NCI-H524 treated with DMSO at 0.1 percent for 48 hours (cell line): ENCODE results near the gene MORC3.
"Not testable (repeated sequence)": the region's sequence is repeated elsewhere in the genome, so short reads cannot be mapped to it uniquely, and the experiment has no call there.

Experiments used
- DNase-seq: peaks from one replicate; lab custom pipeline; 2025; lab: John Stamatoyannopoulos, UW

The MORC3 gene

GRCh38 chr21:36325373-36326010 is 5.5 kb downstream of the MORC3 start:
- no peak for DNase-seq

GRCh38 chr21:36330904-36331303 is 10.9 kb downstream of the MORC3 start:
- DNase-seq, result no peak

- no peak for DNase-seq
Observed at GRCh38 chr21:36337099-36337509, 17.1 kb downstream of the MORC3 start.

GRCh38 chr21:36338975-36339374 is 19.0 kb downstream of the MORC3 start:
- no peak for DNase-seq

- not testable (repeated sequence) for DNase-seq
Observed at GRCh38 chr21:36342581-36342980, 22.6 kb downstream of the MORC3 start.

- DNase-seq, result no peak
Observed at GRCh38 chr21:36344931-36345330, 24.9 kb downstream of the MORC3 start.

GRCh38 chr21:36347278-36347961 is 27.4 kb downstream of the MORC3 start:
- no peak for DNase-seq

- no peak for DNase-seq
Observed at GRCh38 chr21:36347962-36348328, 27.9 kb downstream of the MORC3 start.

GRCh38 chr21:36349315-36349714 is 29.3 kb downstream of the MORC3 start:
- no peak for DNase-seq

- DNase-seq, result no peak
Observed at GRCh38 chr21:36350282-36350910, 30.4 kb downstream of the MORC3 start.

- no peak for DNase-seq
Observed at GRCh38 chr21:36354918-36355680, 35.1 kb downstream of the MORC3 start.

GRCh38 chr21:36355868-36356267 is 35.9 kb downstream of the MORC3 start:
- DNase-seq, result no peak

GRCh38 chr21:36359185-36359584 is 39.2 kb downstream of the MORC3 start:
- DNase-seq, result no peak

GRCh38 chr21:36369064-36369685 is 49.2 kb downstream of the MORC3 start:
- DNase-seq, result no peak

- no peak for DNase-seq
Observed at GRCh38 chr21:36375994-36376393, 56.0 kb downstream of the MORC3 start.

- no peak for DNase-seq
Observed at GRCh38 chr21:36377391-36377842, 57.4 kb downstream of the MORC3 start.

GRCh38 chr21:36379251-36379650 is 59.3 kb downstream of the MORC3 start:
- DNase-seq, result no peak

GRCh38 chr21:36381841-36382589 is 62.0 kb downstream of the MORC3 start:
- no peak for DNase-seq

- not testable (repeated sequence) for DNase-seq
Observed at GRCh38 chr21:36382722-36383121, 62.7 kb downstream of the MORC3 start.

- no peak for DNase-seq
Observed at GRCh38 chr21:36384885-36385232, 64.9 kb downstream of the MORC3 start.

- DNase-seq, result no peak
Observed at GRCh38 chr21:36385233-36386030, 65.4 kb downstream of the MORC3 start, which contains the start of gene CHAF1B. Gene CHAF1B (plus strand): TSS chr21:36385392. CDS start chr21:36386137, 745 bp downstream.
